ENCODE results near the gene GLT8D2. TPM values are rescaled to one million over a fixed set of nuclear protein-coding genes. Genes with fewer than 3 reads are reported as not detected.

The GLT8D2 gene
- total and polyA plus RNA-seq, 7 donors = 1.6 to 53.2 (median 12.5) TPM

- H3K27me3 ChIP-seq = no peaks in the 10 kb centered on the region
- peaks cover 0 to 36% (median 17%) of the 10 kb centered on the region in 4 donors for H3K4me1 ChIP-seq
- H3K27ac ChIP-seq = peak overlapping the region in 1 of 4 donors; percentile 16
- DNase-seq = no peak
- TF ChIP-seq POLR2AphosphoS5 (IDR thresholded peaks at IDR 0.05) (no peak), POLR2A (IDR thresholded peaks at IDR 0.05) (no peak), EP300 (IDR thresholded peaks at IDR 0.05) (no peak)
- TF ChIP-seq, protein P1, sequence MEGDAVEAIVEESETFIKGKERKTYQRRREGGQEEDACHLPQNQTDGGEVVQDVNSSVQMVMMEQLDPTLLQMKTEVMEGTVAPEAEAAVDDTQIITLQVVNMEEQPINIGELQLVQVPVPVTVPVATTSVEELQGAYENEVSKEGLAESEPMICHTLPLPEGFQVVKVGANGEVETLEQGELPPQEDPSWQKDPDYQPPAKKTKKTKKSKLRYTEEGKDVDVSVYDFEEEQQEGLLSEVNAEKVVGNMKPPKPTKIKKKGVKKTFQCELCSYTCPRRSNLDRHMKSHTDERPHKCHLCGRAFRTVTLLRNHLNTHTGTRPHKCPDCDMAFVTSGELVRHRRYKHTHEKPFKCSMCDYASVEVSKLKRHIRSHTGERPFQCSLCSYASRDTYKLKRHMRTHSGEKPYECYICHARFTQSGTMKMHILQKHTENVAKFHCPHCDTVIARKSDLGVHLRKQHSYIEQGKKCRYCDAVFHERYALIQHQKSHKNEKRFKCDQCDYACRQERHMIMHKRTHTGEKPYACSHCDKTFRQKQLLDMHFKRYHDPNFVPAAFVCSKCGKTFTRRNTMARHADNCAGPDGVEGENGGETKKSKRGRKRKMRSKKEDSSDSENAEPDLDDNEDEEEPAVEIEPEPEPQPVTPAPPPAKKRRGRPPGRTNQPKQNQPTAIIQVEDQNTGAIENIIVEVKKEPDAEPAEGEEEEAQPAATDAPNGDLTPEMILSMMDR (IDR thresholded peaks at IDR 0.05) = no peak
- WGBS, 2 donors = 93% methylated on average over 2 of the region's 2 CpGs
- H3K36me3 ChIP-seq = peaks cover 5 to 68% (median 12%) of the 10 kb centered on the region in 4 donors
- intact Hi-C loops (cut with DNase I) = no loop called here
- no peaks in the 10 kb centered on the region for H3K9me3 ChIP-seq
- no peak overlapping the region for H3K4me3 ChIP-seq
Observed at GRCh38 chr12:104072099-104072498, 22.1 kb upstream of the GLT8D2 start.

- DNase-seq = peak; percentile 66
- WGBS, 2 donors = 1% methylated on average over 41 of the region's 41 CpGs
- peaks cover 0 to 33% (median 5%) of the 10 kb centered on the region in 4 donors for H3K36me3 ChIP-seq
- intact Hi-C loops (cut with DNase I) = loop anchor here (2.0 kb wide), 1 partner anchor 100 kb away; the partner anchor contains the start of gene TDG
- H3K27ac ChIP-seq = peak overlapping the region; percentile 88 to 96 (median 92)
- TF ChIP-seq, protein P1 (IDR thresholded peaks at IDR 0.05) = no peak
- TF ChIP-seq EP300 (IDR thresholded peaks at IDR 0.05) = no peak
- no peak for TF ChIP-seq POLR2A (IDR thresholded peaks at IDR 0.05)
- peak in 1 of 4 donors; percentile 9 for TF ChIP-seq POLR2AphosphoS5 (IDR thresholded peaks at IDR 0.05)
- H3K27me3 ChIP-seq = no peaks in the 10 kb centered on the region
- peaks cover 0 to 52% (median 40%) of the 10 kb centered on the region in 4 donors for H3K4me1 ChIP-seq
- peak overlapping the region; percentile 79 to 94 (median 88) for H3K4me3 ChIP-seq
- H3K9me3 ChIP-seq = no peaks in the 10 kb centered on the region
Observed at GRCh38 chr12:104064842-104065427, 14.9 kb upstream of the GLT8D2 start.

- 0% methylated on average over 74 of the region's 74 CpGs for WGBS, 2 donors
- intact Hi-C loops (cut with DNase I) = loop anchor here (2.0 kb wide), 1 partner anchor 99 kb away; the partner anchor contains the start of gene TDG
Observed at GRCh38 chr12:104064031-104064841, 14.2 kb upstream of the GLT8D2 start, which contains the start of gene HCFC2. Gene HCFC2 (plus strand): TSS chr12:104064531. CDS start chr12:104064561, 30 bp downstream.

GRCh38 chr12:104063712-104064030 is 13.7 kb upstream of the GLT8D2 start:
- TF ChIP-seq POLR2A (IDR thresholded peaks at IDR 0.05) (no peak), POLR2AphosphoS5 (IDR thresholded peaks at IDR 0.05) (no peak), EP300 (IDR thresholded peaks at IDR 0.05) (no peak)
- TF ChIP-seq, protein P1 (IDR thresholded peaks at IDR 0.05) = no peak
- no peaks in the 10 kb centered on the region for H3K27me3 ChIP-seq
- intact Hi-C loops (cut with DNase I) = loop anchor here (2.0 kb wide), 1 partner anchor 99 kb away; the partner anchor contains the start of gene TDG
- H3K36me3 ChIP-seq = peaks cover 0 to 23% (median 2%) of the 10 kb centered on the region in 4 donors
- H3K9me3 ChIP-seq = no peaks in the 10 kb centered on the region
- peak; percentile 65 for DNase-seq
- peak overlapping the region; percentile 88 to 96 (median 92) for H3K27ac ChIP-seq
- H3K4me1 ChIP-seq = peaks cover 0 to 50% (median 40%) of the 10 kb centered on the region in 4 donors
- 1 to 2% methylated on average over 7 of the region's 7 CpGs for WGBS, 2 donors
- H3K4me3 ChIP-seq = peak overlapping the region; percentile 79 to 94 (median 88)

More at GRCh38 chr12:104064031-104064841, 14.2 kb upstream of the GLT8D2 start, which contains the start of gene HCFC2:
- peak; percentile 77 to 94 (median 91) for TF ChIP-seq POLR2AphosphoS5 (IDR thresholded peaks at IDR 0.05)
- peak; percentile 64 to 78 for TF ChIP-seq POLR2A (IDR thresholded peaks at IDR 0.05)
- peak in 1 of 4 donors; percentile 47 for TF ChIP-seq EP300 (IDR thresholded peaks at IDR 0.05)
- TF ChIP-seq, protein P1 (IDR thresholded peaks at IDR 0.05) = no peak
- DNase-seq = peak; percentile 96
- H3K27me3 ChIP-seq = no peaks in the 10 kb centered on the region
- peaks cover 0 to 29% (median 4%) of the 10 kb centered on the region in 4 donors for H3K36me3 ChIP-seq
- H3K27ac ChIP-seq = peak within 1 kb of the TSS; percentile 88 to 96 (median 92)
- H3K9me3 ChIP-seq = no peaks in the 10 kb centered on the region
- H3K4me3 ChIP-seq = peak within 1 kb of the TSS; percentile 79 to 94 (median 88)
- peaks cover 0 to 56% (median 40%) of the 10 kb centered on the region in 4 donors for H3K4me1 ChIP-seq
